Stimulated activated effector memory CD8-positive, alpha-beta T cell treated with anti-CD3 and anti-CD28 coated beads, Interleukin-12 subunit alpha, Interleukin-12 subunit beta, amount 100 ng/mL, for 72 hours (primary cell): Measurements from ENCODE around the gene PTPRN2.

ENCODE experiments used
- ATAC-seq: fragments of 150-1000 bp; cut with Tn5 transposase; 2 replicates; pipeline ENCODE4 v1.10.0; 2021
- DNase-seq, 2 donors: peaks; one replicate each; pipeline ENCODE4 v3.0.0; 2021 to 2022; ENCODE audit warnings: low spot score in 2 of 2
- H3K27ac Mint-ChIP-seq: one replicate; pipeline ENCODE4 v1.8.0; 2022; ENCODE audit warnings: mild to moderate bottlenecking, mixed read lengths
- H3K36me3 Mint-ChIP-seq: one replicate; pipeline ENCODE4 v1.8.0; 2022; ENCODE audit warnings: mild to moderate bottlenecking, mixed read lengths
- H3K4me1 Mint-ChIP-seq: one replicate; pipeline ENCODE4 v1.8.0; 2022; ENCODE audit warnings: mixed read lengths
- H3K4me3 Mint-ChIP-seq: one replicate; pipeline ENCODE4 v1.8.0; 2022; ENCODE audit warnings: mild to moderate bottlenecking, mixed read lengths
- H3K9me3 Mint-ChIP-seq: one replicate; pipeline ENCODE4 v1.8.0; 2022; ENCODE audit warnings: mixed read lengths

PTPRN2 gene

DNA sequence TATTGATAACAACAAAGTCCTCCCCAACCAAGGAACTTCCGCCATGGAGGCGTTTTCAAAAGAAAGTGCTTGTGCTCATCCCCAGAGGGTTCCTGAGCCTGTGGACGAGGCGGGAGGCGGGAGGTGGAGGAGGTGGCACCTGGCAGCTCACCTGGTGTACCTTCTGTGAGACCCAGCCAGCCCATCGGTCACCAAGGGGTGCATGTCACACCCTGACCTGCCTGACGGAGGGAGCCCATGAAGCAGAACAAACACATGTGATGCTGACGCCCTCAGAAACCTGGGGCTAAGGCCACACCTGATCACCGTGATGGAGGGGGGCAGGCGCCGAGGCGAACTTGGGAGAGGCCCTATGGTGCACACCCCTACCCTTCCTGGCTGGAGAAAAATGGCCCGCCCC, 792.0 kb downstream of the PTPRN2 start:
- H3K9me3 Mint-ChIP-seq: no peaks in the 10 kb centered on the region
- no peaks in the 10 kb centered on the region for H3K4me1 Mint-ChIP-seq
- no peak overlapping the region for H3K4me3 Mint-ChIP-seq
- no peaks in the 10 kb centered on the region for H3K36me3 Mint-ChIP-seq
- ATAC-seq: no peak
- no peak for DNase-seq
- H3K27ac Mint-ChIP-seq: no peak overlapping the region

DNA sequence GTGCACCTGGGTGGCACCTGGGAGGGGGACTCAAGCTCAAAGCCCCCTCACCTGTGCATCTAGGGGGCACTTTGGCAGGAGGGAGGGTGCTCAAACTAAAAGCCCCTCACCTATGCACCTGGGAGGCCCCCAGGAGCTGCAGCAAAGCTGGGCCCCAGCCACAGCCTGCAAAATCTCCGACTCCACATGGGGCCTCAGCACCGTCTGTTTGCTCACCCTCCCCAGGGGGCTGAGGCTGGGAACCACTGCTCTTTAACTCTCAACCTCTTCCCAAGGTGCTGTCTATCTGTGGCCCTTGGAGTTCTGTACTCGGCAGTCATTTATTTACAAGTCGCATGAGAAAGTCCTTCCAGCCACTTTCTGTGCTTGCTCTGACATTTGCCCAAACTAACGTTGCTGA, 792.4 kb downstream of the PTPRN2 start:
- Mint-ChIP-seq H3K36me3 (no peaks in the 10 kb centered on the region), H3K27ac (no peak overlapping the region), H3K4me1 (no peaks in the 10 kb centered on the region), H3K4me3 (no peak overlapping the region), H3K9me3 (no peaks in the 10 kb centered on the region)
- DNase-seq: no peak
- no peak for ATAC-seq

DNA sequence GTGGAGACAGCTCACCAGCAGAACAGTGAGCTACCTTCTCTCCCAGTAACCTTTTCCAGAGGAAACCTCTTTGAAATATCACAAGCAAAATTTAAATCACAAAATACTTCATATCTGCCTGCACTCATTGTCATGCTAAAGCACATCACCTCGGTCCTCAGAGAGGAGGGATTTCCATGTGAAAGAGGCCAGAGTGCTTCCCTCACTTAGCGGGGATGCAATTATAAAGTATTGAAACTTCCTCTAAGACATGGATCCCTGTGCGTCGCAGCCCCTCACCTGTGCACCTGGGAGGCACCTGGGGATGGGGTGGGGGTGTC, 792.9 kb downstream of the PTPRN2 start:
- no peak for ATAC-seq
- H3K4me1 Mint-ChIP-seq: no peaks in the 10 kb centered on the region
- H3K4me3 Mint-ChIP-seq: no peak overlapping the region

DNA sequence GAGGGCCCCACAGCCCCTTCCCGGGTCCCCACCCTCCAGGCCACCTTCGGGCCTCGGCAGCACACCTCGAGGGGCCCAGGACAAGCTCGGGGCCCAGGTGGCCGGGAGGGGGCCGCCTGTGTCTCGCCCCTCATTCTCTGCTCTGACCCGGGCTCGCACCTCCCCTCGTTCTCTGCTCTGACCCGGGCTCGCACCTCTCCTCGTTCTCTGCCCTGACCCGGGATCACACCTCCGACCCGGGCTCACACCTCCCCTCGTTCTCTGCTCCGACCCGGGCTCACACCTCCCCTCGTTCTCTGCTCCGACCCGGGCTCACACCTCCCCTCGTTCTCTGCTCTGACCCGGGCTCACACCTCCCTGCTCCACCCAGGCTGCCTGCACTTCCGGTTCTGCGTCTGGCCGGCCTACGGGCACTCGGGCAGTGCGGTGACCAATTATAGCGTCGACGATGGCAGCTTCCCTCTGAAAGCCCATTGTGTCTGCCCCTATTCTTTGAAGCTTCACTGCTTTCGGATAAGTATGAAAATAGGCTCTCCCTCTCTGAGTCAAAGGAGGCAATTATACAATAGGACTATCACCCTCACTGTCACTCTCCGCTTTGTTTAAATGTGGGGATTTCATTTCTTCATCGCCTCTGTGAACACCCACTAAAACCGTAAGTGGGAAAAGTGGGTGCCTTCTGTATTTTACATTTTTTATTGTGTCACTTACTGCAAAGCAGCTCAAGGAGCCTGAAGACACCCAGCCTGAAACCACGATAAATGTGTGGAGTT, 793.5 kb downstream of the PTPRN2 start:
- no peaks in the 10 kb centered on the region for H3K36me3 Mint-ChIP-seq
- H3K9me3 Mint-ChIP-seq: no peaks in the 10 kb centered on the region
- no peak overlapping the region for H3K27ac Mint-ChIP-seq
- DNase-seq (no peak), ATAC-seq (no peak)
- H3K4me3 Mint-ChIP-seq: no peak overlapping the region
- no peaks in the 10 kb centered on the region for H3K4me1 Mint-ChIP-seq

More for the DNA sequence above, 792.9 kb downstream of the PTPRN2 start:
- no peaks in the 10 kb centered on the region for H3K36me3 Mint-ChIP-seq
- no peak for DNase-seq
- H3K9me3 Mint-ChIP-seq: no peaks in the 10 kb centered on the region
- H3K27ac Mint-ChIP-seq: no peak overlapping the region

DNA sequence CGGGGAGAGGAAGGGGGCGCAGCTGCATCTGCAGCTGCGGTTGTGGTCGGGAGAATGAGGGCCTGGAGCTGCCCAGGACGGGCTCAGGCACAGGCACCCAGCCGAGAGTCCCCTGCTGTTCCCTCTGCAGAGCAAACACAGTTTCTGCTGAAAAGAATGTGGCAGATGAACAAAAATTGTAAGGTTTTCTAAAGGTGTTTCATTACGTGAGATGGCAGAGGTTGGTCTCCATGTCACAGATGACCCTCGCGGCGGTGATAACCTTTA, 794.6 kb downstream of the PTPRN2 start:
- no peak overlapping the region for H3K4me3 Mint-ChIP-seq

DNA sequence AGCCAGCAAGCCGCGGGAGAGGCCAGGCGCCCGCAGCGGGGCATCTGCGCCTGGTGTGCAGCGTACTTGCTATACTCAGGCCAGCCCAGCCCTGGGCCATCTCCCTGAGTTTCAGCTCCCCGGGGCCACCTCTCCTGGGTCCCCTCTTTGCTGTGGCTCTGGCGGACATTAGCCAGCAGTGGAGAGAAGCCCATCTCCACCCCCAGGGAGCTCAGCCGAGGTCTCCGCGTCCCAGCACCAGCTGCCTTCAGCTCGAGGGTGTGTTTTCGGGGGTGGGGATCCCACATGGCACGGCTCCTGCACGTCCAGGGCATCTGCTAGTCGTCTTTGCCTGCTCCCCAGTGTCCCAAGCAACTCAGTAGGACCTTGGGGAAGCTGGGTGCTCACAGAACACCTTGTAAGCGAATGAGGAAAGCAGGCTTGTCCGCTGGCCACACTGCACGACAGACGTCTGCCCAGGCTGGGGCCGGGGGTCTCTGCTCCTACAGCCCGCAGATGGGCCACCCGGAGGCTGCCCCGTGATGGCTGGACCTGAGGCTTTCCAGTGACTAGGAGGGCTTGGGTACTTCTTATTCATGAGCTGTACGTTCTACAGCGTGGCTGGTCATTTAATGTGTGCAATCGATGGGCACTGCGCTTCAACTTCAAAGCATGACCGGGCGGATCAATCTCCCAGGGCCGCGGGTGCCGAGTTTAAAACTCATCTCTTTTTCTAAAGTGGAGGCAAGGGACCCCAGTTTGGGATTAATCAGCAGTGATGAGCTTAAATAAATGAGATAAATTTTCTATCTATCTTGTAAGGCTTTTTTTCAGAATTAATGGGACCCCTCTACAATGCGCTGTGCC, 795.2 kb downstream of the PTPRN2 start:
- H3K27ac Mint-ChIP-seq: no peak overlapping the region
- no peaks in the 10 kb centered on the region for H3K4me1 Mint-ChIP-seq
- H3K36me3 Mint-ChIP-seq: no peaks in the 10 kb centered on the region
- H3K9me3 Mint-ChIP-seq: no peaks in the 10 kb centered on the region
- DNase-seq (no peak), ATAC-seq (no peak)
- no peak overlapping the region for H3K4me3 Mint-ChIP-seq

More for the DNA sequence above, 794.6 kb downstream of the PTPRN2 start:
- DNase-seq: no peak
- no peak overlapping the region for H3K27ac Mint-ChIP-seq
- H3K9me3 Mint-ChIP-seq: no peaks in the 10 kb centered on the region
- H3K4me1 Mint-ChIP-seq: no peaks in the 10 kb centered on the region
- ATAC-seq: no peak
- H3K36me3 Mint-ChIP-seq: no peaks in the 10 kb centered on the region

DNA sequence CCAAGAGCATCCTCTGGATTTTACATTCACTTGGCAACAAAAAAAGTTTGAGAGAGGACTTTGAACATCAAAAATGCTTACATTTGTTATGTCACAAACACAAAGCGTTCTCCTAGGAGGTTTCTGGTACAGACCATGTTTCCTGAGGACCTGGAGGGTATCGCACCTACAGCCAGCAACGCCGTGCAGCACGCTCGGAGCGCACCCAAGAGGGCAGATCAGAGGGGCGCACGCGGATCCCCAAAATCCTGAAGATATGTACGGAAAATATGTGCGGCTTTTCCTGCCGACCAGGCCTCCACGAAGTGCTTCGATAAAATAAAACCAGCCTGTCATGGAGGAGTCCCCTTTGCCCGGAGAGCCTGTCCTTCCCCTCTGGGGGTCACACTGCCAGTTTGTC, 796.0 kb downstream of the PTPRN2 start:
- no peak for DNase-seq
- no peaks in the 10 kb centered on the region for H3K9me3 Mint-ChIP-seq
- H3K27ac Mint-ChIP-seq: no peak overlapping the region
- no peak for ATAC-seq
- H3K4me3 Mint-ChIP-seq: no peak overlapping the region
- H3K36me3 Mint-ChIP-seq: no peaks in the 10 kb centered on the region
- H3K4me1 Mint-ChIP-seq: no peaks in the 10 kb centered on the region

DNA sequence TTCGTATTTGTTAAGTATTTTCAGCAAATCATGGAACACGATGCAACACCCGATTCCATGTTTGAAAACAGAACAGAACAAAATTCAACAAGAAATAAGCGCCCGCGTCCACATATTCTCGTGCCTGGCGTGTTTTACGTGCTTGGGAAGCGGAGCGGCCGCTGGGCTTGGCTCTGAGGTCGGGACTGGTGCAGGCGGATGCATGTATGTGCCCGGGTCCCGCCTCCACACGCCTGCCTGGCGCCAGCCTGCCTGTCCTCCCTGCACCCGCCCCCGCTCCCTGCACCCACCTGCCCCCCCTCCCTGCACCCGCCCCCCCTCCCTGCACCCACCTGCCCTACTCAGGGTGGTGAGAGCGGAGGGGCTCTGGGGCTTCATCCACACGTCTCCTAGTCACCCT, 796.4 kb downstream of the PTPRN2 start:
- Mint-ChIP-seq H3K27ac (no peak overlapping the region), H3K36me3 (no peaks in the 10 kb centered on the region), H3K4me1 (no peaks in the 10 kb centered on the region), H3K4me3 (no peak overlapping the region), H3K9me3 (no peaks in the 10 kb centered on the region)
- ATAC-seq (no peak), DNase-seq (no peak)

DNA sequence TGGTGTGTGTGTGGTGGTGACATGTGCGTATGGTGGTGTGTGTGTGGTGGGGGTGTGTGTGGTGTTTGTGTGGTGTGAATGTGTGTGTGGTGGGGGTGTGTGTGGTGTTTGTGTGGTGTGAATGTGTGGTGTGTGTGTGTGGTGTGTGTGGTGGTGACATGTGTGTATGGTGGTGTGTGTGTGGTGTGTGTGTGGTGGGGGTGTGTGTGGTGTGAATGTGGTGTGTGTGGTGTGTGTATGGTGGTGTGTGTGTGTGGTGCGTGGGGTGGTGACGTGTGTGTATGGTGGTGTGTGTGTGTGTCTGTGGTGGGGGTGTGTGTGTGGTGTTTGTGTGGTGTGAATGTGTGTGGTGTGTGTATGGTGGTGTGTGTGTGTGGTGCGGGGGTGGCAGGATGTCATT, 797.7 kb downstream of the PTPRN2 start:
- no peak overlapping the region for H3K4me3 Mint-ChIP-seq
- no peaks in the 10 kb centered on the region for H3K36me3 Mint-ChIP-seq
- H3K27ac Mint-ChIP-seq: no peak overlapping the region
- DNase-seq (no peak), ATAC-seq (no peak)
- H3K9me3 Mint-ChIP-seq: no peaks in the 10 kb centered on the region
- no peaks in the 10 kb centered on the region for H3K4me1 Mint-ChIP-seq

DNA sequence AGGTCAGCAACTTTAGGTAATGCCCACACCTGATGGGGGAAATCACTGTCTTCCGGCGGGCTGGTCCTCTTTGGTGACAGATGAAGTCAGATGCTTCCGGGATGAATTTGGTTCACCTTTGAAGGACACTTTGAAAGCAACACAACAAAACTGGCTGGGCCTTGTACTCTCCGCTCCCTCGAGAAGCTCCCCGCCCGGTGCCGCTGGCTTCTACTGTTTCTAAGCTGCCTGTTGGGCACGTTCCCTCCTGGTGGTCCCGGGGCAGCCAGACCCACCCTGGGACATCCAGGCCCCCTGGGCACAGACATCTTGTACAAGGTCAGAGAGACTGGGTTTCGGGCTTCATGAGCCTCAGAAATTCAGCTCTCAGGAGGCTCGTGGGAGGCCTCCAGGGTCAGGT, 798.5 kb downstream of the PTPRN2 start:
- Mint-ChIP-seq H3K27ac (no peak overlapping the region), H3K9me3 (no peaks in the 10 kb centered on the region), H3K4me3 (no peak overlapping the region), H3K4me1 (no peaks in the 10 kb centered on the region), H3K36me3 (no peaks in the 10 kb centered on the region)
- DNase-seq (no peak), ATAC-seq (no peak)

DNA sequence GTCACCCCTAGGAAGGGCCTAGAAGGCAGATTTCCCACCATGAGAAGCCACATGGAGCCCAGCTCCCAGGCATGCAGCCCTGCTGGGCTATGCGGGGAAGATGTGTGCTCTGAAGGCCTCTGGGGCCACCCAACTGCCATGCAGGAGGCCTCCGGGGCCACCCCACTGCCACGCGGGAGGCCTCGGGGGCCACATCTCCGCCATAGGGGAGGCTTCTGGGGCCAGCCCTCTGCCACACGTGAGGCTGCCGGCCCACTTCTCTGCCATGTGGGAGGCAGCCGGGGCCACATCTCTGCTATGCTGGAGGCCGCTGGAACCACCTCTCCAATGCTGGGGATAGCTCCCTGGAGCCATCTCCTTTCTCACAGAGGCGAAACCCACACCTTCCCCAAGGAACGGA, 799.0 kb downstream of the PTPRN2 start:
- Mint-ChIP-seq H3K4me3 (no peak overlapping the region), H3K36me3 (no peaks in the 10 kb centered on the region), H3K4me1 (no peaks in the 10 kb centered on the region), H3K9me3 (no peaks in the 10 kb centered on the region), H3K27ac (no peak overlapping the region)
- DNase-seq (no peak), ATAC-seq (no peak)

DNA sequence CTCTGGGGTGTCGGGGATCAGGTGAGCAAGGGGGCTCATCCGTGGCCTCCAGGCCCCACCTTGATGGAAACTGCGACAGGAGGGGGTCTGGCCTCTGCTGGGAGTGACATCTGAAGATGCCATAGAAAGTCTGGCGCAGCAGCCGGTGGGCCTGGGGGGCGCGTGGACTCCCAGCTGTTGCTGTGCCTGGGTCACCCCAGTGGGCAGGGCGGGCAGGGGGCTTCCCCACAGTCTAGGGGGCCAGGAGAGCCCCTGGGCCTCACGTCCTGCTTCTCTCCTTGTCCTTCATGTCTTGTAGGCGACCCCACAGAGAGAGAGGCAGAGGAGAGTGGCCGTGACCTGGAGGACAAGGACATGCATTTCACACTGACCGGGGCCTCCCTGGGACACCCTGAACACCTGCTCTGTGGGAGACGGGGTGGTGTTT, 800.3 kb downstream of the PTPRN2 start:
- no peaks in the 10 kb centered on the region for H3K9me3 Mint-ChIP-seq
- no peak overlapping the region for H3K4me3 Mint-ChIP-seq

DNA sequence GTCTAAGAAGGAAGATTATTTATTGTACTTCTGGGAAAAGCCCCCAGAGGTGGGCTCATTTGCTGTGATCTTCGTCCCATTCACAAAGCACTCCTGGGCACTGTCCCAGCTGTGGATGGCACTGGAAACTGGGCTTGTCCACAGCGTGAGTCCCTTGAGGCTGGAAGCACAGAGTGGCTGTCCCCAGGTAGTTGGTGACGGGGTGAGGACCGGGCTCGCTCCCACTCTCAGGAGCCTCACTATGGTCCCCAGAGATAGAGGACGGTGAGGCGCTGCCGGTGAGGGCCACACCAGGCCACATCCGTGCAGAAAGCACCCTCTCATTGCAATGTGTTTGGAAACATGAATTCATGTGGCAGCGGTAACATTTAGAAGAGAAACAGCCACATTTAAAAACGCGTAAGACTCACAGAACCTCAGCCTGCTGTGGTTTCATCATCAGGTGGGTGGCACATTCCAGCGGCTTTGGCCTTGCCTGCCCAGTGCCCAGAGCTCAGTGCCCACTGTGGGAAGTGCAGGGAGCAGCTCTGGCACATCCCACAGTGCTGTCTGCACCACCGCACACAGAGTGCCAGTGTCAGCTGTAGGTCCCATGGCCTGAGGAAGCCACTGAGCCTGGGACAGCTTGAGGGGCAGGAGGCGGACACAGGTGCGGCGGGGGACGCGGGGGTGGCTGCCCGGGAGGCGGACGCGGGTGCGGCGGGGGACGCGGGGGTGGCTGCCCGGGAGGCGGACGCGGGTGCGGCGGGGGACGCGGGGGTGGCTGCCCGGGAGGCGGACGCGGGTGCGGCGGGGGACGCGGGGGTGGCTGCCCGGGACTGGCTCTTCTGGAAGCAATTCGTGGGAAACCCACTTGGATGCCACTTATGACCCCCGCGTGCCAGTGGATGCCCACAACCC, 801.0 kb downstream of the PTPRN2 start:
- Mint-ChIP-seq H3K36me3 (no peaks in the 10 kb centered on the region), H3K4me3 (no peak overlapping the region), H3K4me1 (no peaks in the 10 kb centered on the region), H3K27ac (no peak overlapping the region), H3K9me3 (no peaks in the 10 kb centered on the region)
- no peak for DNase-seq
- ATAC-seq: no peak

More for the DNA sequence above, 800.3 kb downstream of the PTPRN2 start:
- Mint-ChIP-seq H3K36me3 (no peaks in the 10 kb centered on the region), H3K27ac (no peak overlapping the region), H3K4me1 (no peaks in the 10 kb centered on the region)
- ATAC-seq: no peak
- no peak for DNase-seq

DNA sequence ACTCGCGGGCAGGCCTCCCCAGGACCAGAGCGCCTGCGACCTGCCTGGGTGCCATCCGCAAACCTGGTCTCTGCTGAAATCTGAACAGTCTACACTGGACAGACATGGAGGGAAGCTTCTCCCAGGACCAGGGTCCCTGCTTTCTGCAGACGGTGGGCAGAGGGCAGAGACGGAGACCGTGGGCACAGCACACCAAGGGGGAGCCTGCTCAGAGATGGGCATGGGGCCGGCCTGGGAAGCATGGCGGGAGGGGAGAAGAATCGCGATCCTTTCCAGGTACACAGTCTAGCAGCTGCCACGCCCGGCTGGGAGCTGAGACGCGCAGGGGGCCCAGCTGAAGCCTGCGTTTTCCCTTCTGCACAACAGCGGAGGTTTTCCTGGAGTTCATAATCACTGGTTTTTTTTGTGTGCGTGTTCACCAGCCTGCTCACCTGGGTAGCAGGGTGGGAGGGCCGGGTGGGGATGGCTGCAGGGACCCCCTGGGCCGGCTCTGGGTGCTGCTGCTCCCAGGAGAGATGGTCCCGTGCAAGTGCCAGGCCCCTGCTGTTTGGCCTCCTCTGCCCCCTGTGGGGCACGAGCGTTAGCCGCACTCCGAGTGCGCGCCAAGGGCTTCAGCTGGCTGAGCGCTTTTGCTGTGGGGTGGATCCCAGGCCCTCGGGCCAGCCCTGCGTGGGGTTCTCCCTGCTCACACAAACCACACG, 802.0 kb downstream of the PTPRN2 start:
- Mint-ChIP-seq H3K4me3 (no peak overlapping the region), H3K36me3 (no peaks in the 10 kb centered on the region), H3K9me3 (no peaks in the 10 kb centered on the region), H3K27ac (no peak overlapping the region), H3K4me1 (no peaks in the 10 kb centered on the region)
- ATAC-seq (no peak), DNase-seq (no peak)

DNA sequence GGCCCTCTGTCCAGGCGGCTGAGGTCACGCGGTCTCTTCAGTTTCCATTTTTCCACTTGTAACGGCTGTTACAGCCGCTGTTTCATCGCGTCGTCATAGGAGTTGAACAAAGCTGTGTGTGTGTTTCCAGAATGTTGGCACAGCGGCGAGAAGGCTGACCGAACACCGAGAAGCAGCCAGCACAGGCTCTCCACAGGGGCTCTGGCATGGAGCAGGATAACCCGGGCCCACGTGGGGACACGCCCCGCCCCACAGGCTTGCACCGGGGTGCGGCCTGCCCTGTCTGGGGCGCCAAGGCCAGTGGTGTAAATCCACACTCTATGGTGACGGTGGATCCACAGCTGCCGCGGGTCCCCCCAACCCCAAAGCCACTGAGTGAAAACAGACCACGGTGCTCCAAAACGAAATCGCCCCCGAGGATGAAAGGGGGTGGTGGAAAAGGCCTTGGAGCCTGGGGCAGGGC, 802.6 kb downstream of the PTPRN2 start:
- Mint-ChIP-seq H3K9me3 (no peaks in the 10 kb centered on the region), H3K4me3 (no peak overlapping the region), H3K36me3 (no peaks in the 10 kb centered on the region), H3K27ac (no peak overlapping the region), H3K4me1 (no peaks in the 10 kb centered on the region)
- DNase-seq: no peak
- no peak for ATAC-seq
